H9 (cell line): Measurements from ENCODE around the gene KLC4. TPM values are rescaled to one million over a fixed set of nuclear protein-coding genes. Genes with fewer than 3 reads are reported as not detected.
A peak's percentile ranks its signal among the peaks of the same experiment; 100 is the strongest.

ENCODE experiments used
- DNase-seq: peaks from one replicate; pipeline ENCODE4 v3.0.0-alpha.2; 2017
- H2AFZ ChIP-seq: one replicate; pipeline ENCODE4 v1.6.1; 2013; ENCODE audit warnings: mild to moderate bottlenecking, low read length, control low read depth, moderate library complexity
- H2AK5ac ChIP-seq: 2 replicates; pipeline ENCODE4 v1.6.1; 2013; ENCODE audit warnings: low read length, control low read depth, mixed read lengths; ENCODE audit not compliant: insufficient read length
- H2BK120ac ChIP-seq: one replicate; pipeline ENCODE4 v1.6.1; 2013; ENCODE audit warnings: low read depth, mild to moderate bottlenecking, low read length, control low read depth, inconsistent platforms; ENCODE audit not compliant: poor library complexity, severe bottlenecking
- H2BK12ac ChIP-seq: 2 replicates; pipeline ENCODE4 v1.6.1; 2013; ENCODE audit warnings: low read length, control low read depth, mixed read lengths, low read depth; ENCODE audit not compliant: insufficient read length
- H2BK15ac ChIP-seq: 2 replicates; pipeline ENCODE4 v1.6.1; 2013; ENCODE audit warnings: low read depth, low read length, control low read depth
- H2BK20ac ChIP-seq: one replicate; pipeline ENCODE4 v1.6.1; 2013; ENCODE audit warnings: low read depth, mild to moderate bottlenecking, low read length, control low read depth, inconsistent platforms; ENCODE audit not compliant: poor library complexity, severe bottlenecking
- H2BK5ac ChIP-seq: 2 replicates; pipeline ENCODE4 v1.6.1; 2013; ENCODE audit warnings: low read length, control low read depth, mixed read lengths; ENCODE audit not compliant: insufficient read length
- H3K14ac ChIP-seq: 2 replicates; pipeline ENCODE4 v1.6.1; 2013; ENCODE audit warnings: low read length, control low read depth; ENCODE audit not compliant: insufficient read depth
- H3K18ac ChIP-seq: 2 replicates; pipeline ENCODE4 v1.6.1; 2013; ENCODE audit warnings: low read depth, mild to moderate bottlenecking, mixed read lengths, low read length, control low read depth; ENCODE audit not compliant: insufficient read length
- H3K23ac ChIP-seq: 2 replicates; pipeline ENCODE4 v1.6.1; 2013; ENCODE audit warnings: low read length, control low read depth, mixed read lengths, low read depth; ENCODE audit not compliant: insufficient read length
- H3K23me2 ChIP-seq: 2 replicates; pipeline ENCODE4 v1.6.1; 2013; ENCODE audit warnings: low read depth, mild to moderate bottlenecking, mixed read lengths, low read length, control low read depth; ENCODE audit not compliant: insufficient read length, poor library complexity, severe bottlenecking
- H3K27ac ChIP-seq: 2 replicates; pipeline ENCODE4 v1.5.1; 2013; ENCODE audit warnings: low read length, control low read depth, mixed read lengths, low read depth; ENCODE audit not compliant: insufficient read length
- H3K27me3 ChIP-seq: 2 replicates; pipeline ENCODE4 v1.6.1; 2013; ENCODE audit warnings: low read length, control low read depth, inconsistent platforms; ENCODE audit not compliant: insufficient read depth
- H3K4ac ChIP-seq: 2 replicates; pipeline ENCODE4 v1.6.1; 2013; ENCODE audit warnings: low read depth, mild to moderate bottlenecking, control low read depth, inconsistent platforms, low read length, moderate library complexity
- H3K4me1 ChIP-seq: 2 replicates; pipeline ENCODE4 v1.6.1; 2013; ENCODE audit warnings: low read length, control low read depth, inconsistent platforms; ENCODE audit not compliant: insufficient read depth
- H3K4me2 ChIP-seq: 2 replicates; pipeline ENCODE4 v1.6.1; 2013; ENCODE audit warnings: low read length, control low read depth, mixed read lengths; ENCODE audit not compliant: insufficient read length, insufficient read depth
- H3K56ac ChIP-seq: 2 replicates; pipeline ENCODE4 v1.6.1; 2013; ENCODE audit warnings: low read depth, mild to moderate bottlenecking, mixed read lengths, low read length, control low read depth; ENCODE audit not compliant: insufficient read length
- H3K79me1 ChIP-seq: 2 replicates; pipeline ENCODE4 v1.6.1; 2013; ENCODE audit warnings: low read depth, mild to moderate bottlenecking, moderate library complexity, low read length, control low read depth, inconsistent platforms; ENCODE audit not compliant: insufficient read depth, poor library complexity, severe bottlenecking
- H3K79me2 ChIP-seq: 2 replicates; pipeline ENCODE4 v1.6.1; 2013; ENCODE audit warnings: low read length, control low read depth, inconsistent platforms; ENCODE audit not compliant: insufficient read depth
- H3K9ac ChIP-seq: 2 replicates; pipeline ENCODE4 v1.6.1; 2013; ENCODE audit warnings: low read length, control low read depth, mixed read lengths; ENCODE audit not compliant: insufficient read length; ENCODE audit errors: extremely low read depth
- H3K9me3 ChIP-seq: one replicate; pipeline ENCODE4 v1.6.1; 2013; ENCODE audit warnings: low read depth, low read length, inconsistent platforms; ENCODE audit not compliant: control insufficient read depth
- H3T11ph ChIP-seq: one replicate; pipeline ENCODE4 v1.6.1; 2013; ENCODE audit warnings: mild to moderate bottlenecking, low read length, control low read depth, inconsistent platforms
- H4K20me1 ChIP-seq: one replicate; pipeline ENCODE4 v1.6.1; 2013; ENCODE audit not compliant: control insufficient read depth, insufficient read length, insufficient read depth
- H4K5ac ChIP-seq: 2 replicates; pipeline ENCODE4 v1.6.1; 2013; ENCODE audit warnings: low read depth, mild to moderate bottlenecking, mixed read lengths, low read length, control low read depth; ENCODE audit not compliant: insufficient read length
- H4K8ac ChIP-seq: replicated peaks from 2 replicates; pipeline ENCODE4 v1.6.1; 2013; ENCODE audit warnings: low read length, control low read depth, mixed read lengths, low read depth; ENCODE audit not compliant: insufficient read length
- H4K91ac ChIP-seq: 2 replicates; pipeline ENCODE4 v1.6.1; 2013; ENCODE audit warnings: low read depth, mild to moderate bottlenecking, moderate library complexity, mixed read lengths, low read length, control low read depth; ENCODE audit not compliant: insufficient read length
- H3K27ac Mint-ChIP-seq, 3 experiments: 2 replicates in 2 of 3; 3 replicates in 1 of 3; pipeline ENCODE4 v1.8.0; 2020 to 2021; ENCODE audit warnings: mixed read lengths in 3 of 3, mild to moderate bottlenecking in 1 of 3, moderate library complexity in 1 of 3
- H3K27me3 Mint-ChIP-seq: 2 replicates; pipeline ENCODE4 v1.8.0; 2021; ENCODE audit warnings: low read depth, mild to moderate bottlenecking, moderate library complexity, mixed read lengths
- H3K36me3 Mint-ChIP-seq, 3 experiments: 2 replicates in 2 of 3; 3 replicates in 1 of 3; pipeline ENCODE4 v1.8.0; 2020 to 2021; ENCODE audit warnings: low read depth in 3 of 3, mixed read lengths in 3 of 3; ENCODE audit not compliant: insufficient read depth in 1 of 3
- H3K4me1 Mint-ChIP-seq, 2 experiments: 2 replicates each; pipeline ENCODE4 v1.8.0; 2020; ENCODE audit warnings: mixed read lengths in 2 of 2
- H3K4me3 Mint-ChIP-seq, 2 experiments: 2 replicates in 1 of 2; 3 replicates in 1 of 2; pipeline ENCODE4 v1.8.0; 2020 to 2021; ENCODE audit warnings: mild to moderate bottlenecking in 2 of 2, mixed read lengths in 2 of 2, moderate library complexity in 1 of 2
- H3K9me3 Mint-ChIP-seq, 2 experiments: 2 replicates in 1 of 2; 3 replicates in 1 of 2; pipeline ENCODE4 v1.8.0; 2020; ENCODE audit warnings: mild to moderate bottlenecking in 2 of 2, mixed read lengths in 2 of 2, moderate library complexity in 1 of 2
- WGBS: extraction: QIAGEN DNeasy Blood & Tissue Kit; methylation state at CpG from one replicate; pipeline ENCODE4 v1.1.7; 2013; ENCODE audit warnings: missing lambda C conversion rate, low lambda C conversion rate, mixed read lengths; ENCODE audit not compliant: insufficient read length; ENCODE audit errors: extremely low coverage; 5-methylcytosine and 5-hydroxymethylcytosine counted together
- total RNA-seq: library from RNA; stranded (reverse); gene quantifications from 2 replicates; pipeline ENCODE4 v1.2.1, GENCODE V29; 2021
- TF ChIP-seq, protein P1 (sequence below): fragments of 200-600 bp; sonication (generic); conservative IDR thresholded peaks from 3 replicates; pipeline ENCODE4 v1.8.0; 2021; ENCODE audit warnings: antibody characterized with exemption, mild to moderate bottlenecking

The KLC4 gene
- total RNA-seq, 1 experiment from 2014 or later: 29.7 TPM

DNA sequence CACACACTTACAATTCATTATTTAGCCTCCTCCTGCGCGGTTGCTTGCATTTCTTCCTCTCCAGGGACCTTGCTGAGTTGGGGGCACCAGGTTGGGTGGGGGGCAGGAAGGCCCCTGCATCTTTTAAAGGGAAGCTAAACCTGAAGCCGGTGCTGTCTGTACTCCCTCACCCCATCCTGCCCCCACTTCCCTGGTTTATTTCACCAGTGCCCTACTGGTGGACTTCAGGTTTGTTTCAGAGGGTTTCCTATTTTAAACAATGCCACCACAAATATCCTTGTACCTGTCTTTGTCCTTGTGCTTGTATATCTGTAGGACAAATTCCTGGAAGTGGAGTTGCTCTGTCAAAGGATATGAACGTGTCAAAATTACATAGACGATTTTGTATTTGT lies 37.7 kb downstream of the KLC4 start:
- H3K36me3 Mint-ChIP-seq: no peaks in the 10 kb centered on the region
- no peaks in the 10 kb centered on the region for H3K27me3 Mint-ChIP-seq
- Histone ChIP-seq H3K14ac (no peak overlapping the region), H3K9ac (no peak overlapping the region), H2BK15ac (no peak overlapping the region), H2AFZ (no peak overlapping the region), H3K4ac (no peak overlapping the region), H2AK5ac (no peak overlapping the region), H2BK5ac (no peak overlapping the region), H3K27ac (no peak overlapping the region), H3T11ph (no peak overlapping the region), H4K8ac (no peak overlapping the region), H3K56ac (no peak overlapping the region), H3K79me2 (peaks cover 7% of the 10 kb centered on the region; the same call in 1 of the 2 replicates), H3K4me2 (no peak overlapping the region), H2BK20ac (no peak overlapping the region), H3K23ac (no peak overlapping the region), H3K9me3 (no peaks in the 10 kb centered on the region), H3K4me1 (peaks cover 17% of the 10 kb centered on the region), H4K91ac (no peak overlapping the region), H3K23me2 (no peaks in the 10 kb centered on the region), H3K79me1 (no peaks in the 10 kb centered on the region), H3K18ac (no peak overlapping the region), H2BK120ac (no peak overlapping the region), H2BK12ac (no peak overlapping the region), H3K27me3 (no peaks in the 10 kb centered on the region), H4K20me1 (no peaks in the 10 kb centered on the region), H4K5ac (no peak overlapping the region)
- TF ChIP-seq, protein P1, sequence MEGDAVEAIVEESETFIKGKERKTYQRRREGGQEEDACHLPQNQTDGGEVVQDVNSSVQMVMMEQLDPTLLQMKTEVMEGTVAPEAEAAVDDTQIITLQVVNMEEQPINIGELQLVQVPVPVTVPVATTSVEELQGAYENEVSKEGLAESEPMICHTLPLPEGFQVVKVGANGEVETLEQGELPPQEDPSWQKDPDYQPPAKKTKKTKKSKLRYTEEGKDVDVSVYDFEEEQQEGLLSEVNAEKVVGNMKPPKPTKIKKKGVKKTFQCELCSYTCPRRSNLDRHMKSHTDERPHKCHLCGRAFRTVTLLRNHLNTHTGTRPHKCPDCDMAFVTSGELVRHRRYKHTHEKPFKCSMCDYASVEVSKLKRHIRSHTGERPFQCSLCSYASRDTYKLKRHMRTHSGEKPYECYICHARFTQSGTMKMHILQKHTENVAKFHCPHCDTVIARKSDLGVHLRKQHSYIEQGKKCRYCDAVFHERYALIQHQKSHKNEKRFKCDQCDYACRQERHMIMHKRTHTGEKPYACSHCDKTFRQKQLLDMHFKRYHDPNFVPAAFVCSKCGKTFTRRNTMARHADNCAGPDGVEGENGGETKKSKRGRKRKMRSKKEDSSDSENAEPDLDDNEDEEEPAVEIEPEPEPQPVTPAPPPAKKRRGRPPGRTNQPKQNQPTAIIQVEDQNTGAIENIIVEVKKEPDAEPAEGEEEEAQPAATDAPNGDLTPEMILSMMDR: no peak; the same call in 2 of the 3 replicates
- no peak for DNase-seq
- H3K9me3 Mint-ChIP-seq: no peaks in the 10 kb centered on the region
- peak overlapping the region in 1 of 2 experiments; percentile 15; a peak in 1 of 5 replicates for H3K4me3 Mint-ChIP-seq
- peak overlapping the region; percentile 77 to 96 (median 92); a peak in 5 of 7 replicates for H3K27ac Mint-ChIP-seq
- WGBS: no CpG with 5 or more reads among the region's 5 CpGs
- H3K4me1 Mint-ChIP-seq: peaks cover 46 to 53% of the 10 kb centered on the region in 2 experiments
